GM19463 (cell line): ENCODE measurements around the gene CAB39L.

ENCODE experiments used
- ATAC-seq: cut with Tn5 transposase; IDR thresholded peaks from one replicate; pipeline ENCODE4 v1.9.1; 2021; ENCODE audit warnings: mild to moderate bottlenecking, moderate library complexity; ENCODE audit not compliant: unreplicated experiment

The CAB39L gene

DNA sequence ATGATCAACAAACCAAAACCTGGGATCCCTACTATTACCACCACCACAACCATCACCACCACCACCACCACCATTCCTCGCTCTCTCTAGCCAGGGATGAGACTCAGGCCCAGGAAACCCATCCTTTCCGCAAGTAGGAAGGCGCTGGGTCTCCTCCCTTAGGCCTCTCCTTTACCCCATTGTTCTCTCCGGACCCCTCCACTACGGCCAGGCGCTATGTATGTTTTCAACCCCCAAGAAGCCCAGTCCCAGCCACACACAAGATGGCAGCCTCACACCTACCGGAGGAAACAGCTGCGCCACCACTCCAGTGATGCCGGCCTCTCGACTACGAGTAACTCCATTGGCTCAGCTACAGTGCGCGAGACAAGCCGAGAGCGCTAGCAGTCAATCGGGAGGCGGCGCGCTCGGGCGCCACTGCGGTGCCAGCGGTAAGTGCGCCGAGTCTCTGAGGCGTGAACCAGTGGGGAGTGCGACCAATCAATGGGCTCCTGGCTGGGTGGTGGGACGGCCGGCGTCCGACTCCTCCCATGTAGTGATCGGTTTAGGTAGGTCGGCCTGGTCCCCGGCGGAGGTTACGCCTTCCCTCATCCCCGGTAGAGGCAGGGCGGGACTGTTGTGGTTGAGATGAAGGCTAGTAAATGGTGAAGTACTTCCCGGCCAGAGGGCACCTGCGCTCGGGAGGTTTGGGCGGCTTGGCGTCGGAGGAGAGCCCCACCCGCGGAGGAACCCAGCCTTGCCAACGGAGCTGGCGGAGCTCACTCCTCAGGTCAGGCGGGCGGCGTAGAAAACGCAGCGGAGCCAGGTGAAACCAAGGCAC lies at the start of gene CAB39L, which contains the start of gene SETDB2:
Gene CAB39L, minus strand, starts transcription at position 361 of the 820 bp plus-strand sequence. CDS start 61,154 bp downstream, outside the sequence.
Gene SETDB2, plus strand, starts transcription at position 571 of the 820 bp plus-strand sequence. CDS start 7,620 bp downstream, outside the sequence.
- peak; percentile 93 for ATAC-seq

DNA sequence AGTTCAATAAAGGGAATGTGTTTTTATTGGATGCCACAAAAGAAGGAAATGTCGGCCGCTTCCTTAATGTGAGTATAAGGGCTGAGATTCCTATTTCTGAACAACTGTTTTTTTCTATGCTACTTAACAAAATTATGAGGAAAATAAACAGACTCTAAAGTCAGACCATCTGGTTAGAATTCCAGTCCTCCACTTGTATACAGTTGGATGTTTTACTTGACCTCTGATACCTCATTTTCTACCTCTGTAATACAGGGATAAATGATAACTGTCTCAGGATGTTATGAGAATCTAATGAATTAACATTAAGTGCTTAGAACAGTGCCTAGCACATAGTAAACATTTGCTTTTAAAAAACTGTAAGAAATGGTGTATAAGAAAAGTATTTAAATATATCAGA lies 44.7 kb upstream of the CAB39L start:
- no peak for ATAC-seq

DNA sequence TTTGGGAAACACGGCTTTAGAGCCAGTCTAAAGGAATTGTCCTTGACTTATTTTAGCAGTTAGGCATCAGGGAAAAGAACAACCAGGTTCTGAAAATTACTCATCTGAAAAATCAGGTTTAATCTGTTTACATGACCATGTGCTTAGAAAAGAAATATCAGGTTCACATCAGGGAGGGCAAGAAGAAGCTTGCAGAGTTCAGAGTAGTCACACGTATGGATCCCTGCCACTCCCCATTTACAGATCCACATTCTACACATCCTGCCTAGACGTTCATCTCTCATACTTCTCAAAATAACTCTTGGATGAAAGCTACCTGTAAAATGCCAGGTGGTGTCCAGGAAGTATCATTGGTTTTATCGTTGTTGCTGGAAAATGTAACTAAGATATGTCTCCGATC lies 37.9 kb upstream of the CAB39L start:
- ATAC-seq: no peak

DNA sequence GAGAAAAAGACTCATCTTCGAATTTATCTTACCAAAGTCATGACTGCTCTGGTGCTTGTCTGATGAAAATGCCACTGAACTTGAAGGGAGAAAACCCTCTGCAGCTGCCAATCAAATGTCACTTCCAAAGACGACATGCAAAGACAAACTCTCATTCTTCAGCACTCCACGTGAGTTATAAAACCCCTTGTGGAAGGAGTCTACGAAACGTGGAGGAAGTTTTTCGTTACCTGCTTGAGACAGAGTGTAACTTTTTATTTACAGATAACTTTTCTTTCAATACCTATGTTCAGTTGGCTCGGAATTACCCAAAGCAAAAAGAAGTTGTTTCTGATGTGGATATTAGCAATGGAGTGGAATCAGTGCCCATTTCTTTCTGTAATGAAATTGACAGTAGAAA lies 32.7 kb upstream of the CAB39L start:
- no peak for ATAC-seq

DNA sequence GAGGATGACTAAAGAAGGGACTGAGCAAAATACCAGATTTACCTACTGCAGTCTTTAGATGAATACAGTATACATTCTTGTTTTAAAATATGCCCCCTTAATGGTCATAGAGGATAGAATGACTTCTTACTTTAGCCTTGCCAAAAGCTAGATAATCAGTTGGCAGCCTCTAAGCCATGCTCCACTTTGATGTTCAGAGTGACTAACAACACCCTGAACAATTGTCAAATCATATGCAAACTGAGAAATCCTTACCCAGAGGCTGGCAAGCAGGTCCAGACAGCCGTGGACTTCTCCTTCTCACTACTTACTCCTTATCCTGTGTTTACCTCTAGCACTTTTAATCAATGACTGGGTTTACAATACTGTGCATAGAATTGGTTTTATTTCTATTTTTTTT lies 28.3 kb upstream of the CAB39L start:
- no peak for ATAC-seq

DNA sequence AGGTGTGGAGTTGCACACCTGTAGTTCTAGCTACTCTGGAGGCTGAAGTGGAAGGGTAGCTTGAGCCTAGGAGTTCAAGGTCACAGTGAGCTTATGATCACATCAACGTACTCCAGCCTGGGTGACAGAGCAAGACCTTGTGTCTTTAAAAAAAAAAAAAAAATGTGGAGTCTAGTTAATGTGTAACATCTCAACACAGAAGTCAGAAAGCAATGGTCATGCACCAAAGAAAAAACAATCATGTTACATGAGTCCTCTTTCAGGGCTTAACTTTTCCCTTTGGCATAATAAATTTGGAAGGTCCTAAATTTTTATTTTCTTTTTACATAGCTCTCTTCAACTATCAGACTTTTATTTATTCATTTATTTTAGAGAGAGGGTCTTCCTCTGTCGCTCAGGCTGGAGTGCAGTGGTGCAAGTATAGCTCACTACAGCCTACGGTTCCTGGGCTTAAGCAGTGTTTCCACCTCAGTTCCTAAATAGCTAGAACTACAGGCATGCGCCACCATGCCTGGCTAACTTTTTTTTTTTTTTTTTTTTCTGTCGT lies 22.5 kb upstream of the CAB39L start:
- no peak for ATAC-seq

DNA sequence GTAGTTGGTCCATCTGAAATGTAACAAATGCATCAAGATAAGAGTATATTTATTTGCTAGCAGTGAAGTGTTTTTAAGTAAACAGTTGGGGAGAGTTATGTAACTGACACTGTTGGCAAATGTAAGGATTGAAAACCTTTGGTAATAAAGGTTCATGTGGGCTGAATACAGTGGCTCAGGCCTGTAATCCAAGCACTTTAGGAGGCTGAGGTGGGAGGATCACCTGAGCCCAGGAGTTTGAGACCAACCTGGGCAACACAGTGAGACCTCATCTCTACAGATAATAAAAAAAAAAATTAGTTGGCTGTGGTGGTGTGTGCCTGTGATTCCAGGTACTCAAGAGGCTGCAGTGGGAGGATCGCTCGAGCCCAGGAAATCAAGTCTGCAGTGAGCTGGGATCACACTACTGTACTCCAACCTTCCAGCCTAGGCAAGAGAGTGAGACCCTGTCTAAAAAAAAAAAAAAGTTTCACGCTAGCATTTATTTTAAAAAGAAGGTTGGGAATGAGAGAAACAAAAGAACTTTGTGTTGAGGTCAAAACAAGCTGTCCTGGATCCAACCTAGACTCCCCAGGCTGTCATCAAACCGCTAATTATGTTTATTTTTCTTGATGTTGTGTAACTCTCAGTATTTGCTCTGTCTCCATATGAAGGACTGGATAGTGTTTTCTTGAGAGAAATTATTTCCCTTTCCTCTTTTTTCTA lies 20.9 kb upstream of the CAB39L start:
- ATAC-seq: no peak

DNA sequence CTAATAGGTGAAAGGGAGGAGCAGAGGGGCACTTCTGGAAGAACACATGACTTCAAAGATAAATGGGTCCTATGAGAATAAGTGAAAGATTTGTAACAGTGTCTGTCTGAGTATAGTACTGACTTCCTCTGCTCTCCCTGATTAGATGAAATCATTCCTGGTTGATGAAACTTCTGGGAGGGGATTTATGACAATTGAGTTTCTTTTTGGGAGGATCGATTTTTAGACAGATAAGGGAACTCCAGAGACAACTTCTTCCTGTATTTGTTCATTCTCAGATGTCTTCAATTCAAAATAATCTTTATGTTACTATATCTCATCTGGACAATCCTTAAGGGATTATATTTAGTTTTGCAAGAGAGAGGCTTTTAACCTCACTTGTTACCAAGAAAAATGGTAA lies 20.2 kb upstream of the CAB39L start:
- no peak for ATAC-seq

DNA sequence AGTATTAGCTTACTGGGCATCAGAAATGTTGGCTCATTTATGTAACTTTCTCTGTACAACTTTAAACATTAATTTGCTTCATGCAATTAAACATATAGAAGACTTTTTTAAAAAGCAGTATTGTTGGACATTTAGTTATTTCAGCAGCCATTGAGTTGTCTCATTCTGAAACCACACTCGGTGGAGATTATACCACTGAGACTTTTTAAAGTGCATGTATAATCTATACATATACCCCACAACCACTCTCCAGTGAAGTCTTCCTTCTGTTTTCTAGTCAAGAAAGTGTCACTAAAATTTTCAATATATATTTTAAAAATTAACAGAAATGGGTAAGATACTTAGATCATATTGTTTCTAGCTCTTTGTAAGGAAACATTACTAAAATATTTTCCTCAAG lies 15.7 kb upstream of the CAB39L start:
- no peak for ATAC-seq

DNA sequence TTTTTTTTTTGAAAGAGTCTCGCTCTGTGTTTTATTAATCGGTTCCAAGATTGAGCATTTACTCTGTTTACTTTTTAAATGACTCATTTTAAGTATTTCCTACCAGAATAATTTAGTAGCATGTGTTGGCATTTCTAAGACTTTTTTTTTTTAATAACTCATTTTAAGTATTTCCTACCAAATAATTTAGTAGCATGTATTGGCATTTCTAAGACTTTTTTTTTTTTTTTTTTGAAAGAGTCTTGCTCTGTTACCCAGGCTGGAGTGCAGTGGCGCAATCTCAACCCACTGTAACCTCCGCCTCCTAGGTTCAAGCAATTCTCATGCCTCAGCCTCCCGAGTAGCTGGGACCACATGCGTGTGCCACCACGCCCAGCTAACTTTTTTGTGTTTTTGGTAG lies 13.4 kb upstream of the CAB39L start:
- no peak for ATAC-seq

DNA sequence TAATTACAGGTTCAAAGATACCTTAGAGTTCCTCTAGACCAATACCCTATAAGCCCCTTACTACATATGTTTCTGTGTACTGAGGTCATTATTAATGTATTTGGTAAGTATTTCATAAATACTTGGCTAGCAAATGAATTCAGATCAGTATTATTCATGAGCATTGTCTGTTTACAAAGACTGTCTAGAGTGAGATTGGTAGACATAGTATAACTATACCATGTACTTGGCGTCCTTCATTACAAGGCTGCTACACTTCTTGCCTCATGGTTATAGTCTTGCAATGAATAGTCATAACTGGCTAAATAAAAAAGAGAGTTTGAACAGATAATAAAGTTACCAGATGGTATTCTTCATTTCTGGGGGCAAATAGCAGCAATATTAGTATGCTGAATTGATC lies 12.3 kb upstream of the CAB39L start:
- ATAC-seq: no peak

DNA sequence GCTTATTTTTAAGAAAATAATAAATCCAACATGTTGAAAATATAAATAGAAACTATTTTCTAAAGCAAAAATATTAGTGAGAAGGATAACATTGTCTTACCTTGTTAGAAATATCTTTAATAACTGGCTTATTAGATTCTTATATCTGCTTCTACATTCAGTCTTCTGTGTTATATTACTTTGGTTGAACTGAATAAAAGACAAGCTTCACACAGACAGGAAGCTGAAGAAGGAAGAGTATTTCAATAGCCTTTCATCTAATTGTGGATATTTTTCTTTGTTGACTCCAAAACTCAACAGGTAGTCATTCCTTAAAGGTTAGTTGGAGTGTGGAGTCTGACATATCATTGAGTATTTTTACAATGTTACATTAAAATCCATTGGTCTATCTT lies 11.1 kb upstream of the CAB39L start:
- no peak for ATAC-seq

DNA sequence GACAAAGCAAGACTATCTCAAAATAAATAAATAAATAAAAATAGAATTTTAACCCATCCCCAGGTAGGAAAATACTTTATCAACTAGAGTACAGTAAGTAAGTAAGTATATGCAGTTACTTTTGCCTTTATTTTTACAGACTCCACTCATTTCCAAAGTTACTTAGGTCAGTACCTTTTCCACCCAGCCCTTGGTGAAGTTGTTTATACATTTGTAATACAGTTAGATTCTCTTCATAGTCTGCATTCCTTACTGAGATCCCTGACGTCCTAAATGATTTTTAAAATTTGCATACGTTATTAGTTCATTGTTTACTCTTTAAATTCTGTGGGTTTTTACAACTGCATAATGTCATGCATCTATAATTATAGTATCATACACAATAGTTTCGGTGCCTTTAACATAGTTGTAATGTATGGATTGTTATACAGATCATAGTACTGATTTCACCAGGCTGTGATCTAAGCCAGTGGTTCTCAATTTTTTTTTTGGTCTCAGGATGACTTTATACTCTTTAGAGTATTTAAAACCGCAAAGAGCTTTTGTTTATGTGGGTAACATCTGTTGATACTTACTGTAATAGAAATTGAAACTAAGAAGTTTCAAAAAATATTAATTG lies 10.6 kb upstream of the CAB39L start:
- ATAC-seq: peak; percentile 90

DNA sequence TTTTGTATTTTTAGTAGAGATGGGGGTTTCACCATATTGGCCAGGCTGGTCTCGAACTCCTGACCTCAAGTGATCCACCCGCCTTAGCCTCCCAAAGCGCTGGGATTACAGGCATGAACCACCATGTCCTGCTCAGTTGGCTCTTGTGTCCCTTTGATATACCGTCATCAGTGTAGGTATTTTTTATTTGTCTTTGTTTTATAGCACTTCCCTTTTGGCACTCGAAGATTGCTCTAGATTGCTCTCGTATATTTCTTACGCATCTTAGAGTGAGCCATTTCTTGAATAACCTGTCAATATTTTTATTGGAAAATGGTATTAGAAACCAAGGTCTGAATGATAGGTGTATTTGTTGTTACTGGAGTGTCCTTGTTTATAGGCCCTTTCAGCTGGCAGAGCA lies 9.6 kb upstream of the CAB39L start:
- ATAC-seq: no peak

DNA sequence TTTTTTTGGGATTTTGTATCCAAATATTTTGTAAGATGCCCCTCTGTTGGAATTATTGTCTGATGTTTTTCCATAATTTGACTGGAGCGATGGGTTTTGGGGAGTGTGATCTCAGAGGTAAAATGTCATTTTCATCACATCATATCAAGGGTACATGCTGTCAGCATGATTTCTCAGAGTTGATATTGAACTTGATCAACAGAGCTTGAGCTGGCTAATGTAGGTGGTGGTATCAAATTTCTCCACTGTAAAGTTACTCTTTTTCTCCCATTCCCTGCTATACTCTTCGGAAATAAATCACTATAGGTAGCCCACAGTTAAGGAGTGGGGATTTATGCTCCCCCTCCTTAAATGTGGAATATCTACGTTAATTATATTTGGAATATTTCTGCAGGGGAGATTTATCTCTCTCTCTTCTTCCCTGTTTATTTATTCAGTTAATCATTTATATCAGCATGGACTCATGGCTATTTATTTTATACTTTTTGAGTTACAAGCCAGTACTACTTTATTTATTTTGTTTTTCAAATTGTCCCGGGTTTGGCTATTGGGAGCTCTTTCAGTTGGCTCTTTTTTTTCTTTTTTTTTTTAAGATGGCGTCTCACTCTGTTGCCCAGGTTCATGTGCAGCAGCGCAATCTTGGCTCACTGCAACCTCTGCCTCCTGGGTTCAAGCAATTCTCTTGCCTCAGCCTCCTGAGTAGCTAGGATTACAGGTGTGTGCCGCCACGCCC lies 9.0 kb upstream of the CAB39L start:
- no peak for ATAC-seq

DNA sequence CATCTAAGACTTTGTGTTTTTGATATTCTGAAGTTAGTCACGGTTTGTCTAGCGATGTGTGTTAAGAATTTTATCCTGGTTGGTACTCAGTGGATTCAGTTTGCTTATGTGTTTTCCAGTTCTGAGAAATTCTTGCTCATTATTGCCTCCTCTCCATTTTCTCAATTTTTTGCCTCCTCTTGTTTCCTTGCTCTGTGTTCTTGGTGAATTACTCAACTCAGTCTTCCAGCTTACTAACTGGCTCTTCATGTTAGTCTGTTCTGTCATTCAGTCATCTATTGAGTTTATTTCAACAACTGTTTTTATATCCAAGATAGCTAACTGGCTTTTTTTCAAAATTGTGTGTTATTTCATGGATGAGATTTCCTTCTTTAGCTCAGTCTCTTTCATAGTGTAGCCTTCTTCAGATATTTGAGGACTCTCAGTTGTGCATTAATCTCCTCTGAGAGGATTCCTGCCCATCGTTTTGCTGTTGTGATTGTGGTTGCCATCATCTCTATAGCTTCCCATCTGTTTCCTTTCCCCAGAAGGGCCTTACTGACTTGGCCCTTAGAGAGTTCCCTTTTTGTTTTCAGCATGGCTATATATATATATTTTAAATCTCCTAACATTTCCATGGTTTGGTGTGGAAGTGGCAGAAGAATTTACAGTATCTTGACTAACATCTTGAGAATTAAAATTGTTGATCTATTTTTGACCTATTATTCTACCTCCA lies 6.4 kb upstream of the CAB39L start:
- no peak for ATAC-seq

DNA sequence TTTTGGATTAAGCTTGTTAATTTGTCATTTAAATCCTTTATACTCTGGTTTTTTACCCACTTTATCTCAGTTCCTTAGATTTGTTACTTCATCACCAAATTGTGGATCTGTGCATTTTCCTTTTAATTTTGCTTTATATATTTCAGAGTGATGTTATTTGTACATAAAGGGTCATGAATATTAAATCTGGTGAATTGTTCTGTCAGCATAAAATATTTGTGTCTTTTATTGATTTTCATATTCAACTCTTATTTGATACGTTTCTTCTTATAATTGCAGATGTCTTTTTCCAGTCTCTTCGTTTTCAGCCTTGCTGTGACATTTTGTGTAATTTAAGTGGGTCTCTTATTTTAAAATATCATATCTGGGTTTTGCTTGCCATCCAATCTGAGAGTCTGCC lies 4.9 kb upstream of the CAB39L start:
- no peak for ATAC-seq

DNA sequence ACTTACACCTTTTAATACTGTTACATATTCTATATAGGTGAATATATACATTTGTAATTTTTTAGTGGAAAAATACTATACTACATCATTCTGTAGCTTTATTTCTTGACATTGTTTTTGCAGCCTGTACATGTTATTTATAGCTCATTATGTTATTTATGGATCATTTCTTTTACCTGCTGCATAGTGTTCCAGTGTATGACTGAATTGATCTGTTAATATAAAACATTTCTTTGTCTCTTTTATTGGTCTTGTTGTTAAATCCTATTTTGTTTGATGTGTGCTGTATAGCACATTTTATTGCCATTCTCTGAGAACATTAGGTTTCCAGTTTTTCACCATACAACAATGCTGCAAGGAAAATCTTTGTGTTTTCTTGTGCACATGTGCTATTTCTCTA lies 2.6 kb upstream of the CAB39L start:
- no peak for ATAC-seq

DNA sequence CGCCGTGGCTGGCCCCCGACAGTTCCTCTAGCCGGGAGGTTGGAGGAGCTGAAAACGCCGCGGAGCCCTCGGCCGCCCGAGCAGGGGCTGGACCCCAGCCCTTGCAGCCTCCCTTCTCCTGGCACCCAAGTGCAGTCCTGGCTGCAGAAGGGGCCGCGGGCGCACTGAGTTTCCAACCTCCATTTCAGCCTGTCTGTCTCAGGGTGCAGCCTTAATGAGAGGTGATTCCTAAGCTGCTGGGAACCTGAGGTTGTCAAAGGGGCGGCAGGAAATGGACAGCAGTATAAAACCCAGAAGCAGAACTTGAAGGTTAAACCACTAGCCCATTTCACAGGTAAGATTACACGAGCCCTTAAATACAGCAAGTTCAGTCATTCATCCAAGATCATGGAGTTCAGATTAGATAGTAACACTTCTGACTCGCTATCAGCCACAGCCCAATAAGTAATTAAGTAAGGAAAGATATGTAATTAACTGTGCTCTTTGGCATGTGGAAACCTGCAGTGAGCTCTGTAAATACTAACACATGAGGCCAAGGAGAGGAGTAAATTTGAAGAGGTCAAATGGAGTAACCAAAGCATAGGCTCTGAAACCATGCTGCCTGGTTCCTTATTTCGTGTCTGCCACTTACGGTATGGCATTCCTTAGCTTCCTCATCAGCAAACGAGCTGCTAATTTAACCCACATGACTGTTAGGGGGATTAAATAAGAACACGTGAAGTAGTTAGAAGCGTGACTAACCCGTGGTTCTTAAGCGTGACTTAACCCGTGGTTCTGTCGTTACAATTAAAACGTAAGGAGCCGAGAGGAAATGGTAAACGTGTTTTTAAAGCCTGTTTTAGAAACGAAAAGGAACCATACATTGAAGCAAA lies 896 bp upstream of the CAB39L start:
- ATAC-seq: peak; percentile 6
